ENCODE measurements around the gene HYPK.
"Not testable (repeated sequence)": the region's sequence is repeated elsewhere in the genome, so short reads cannot be mapped to it uniquely, and the experiment has no call there.

HYPK gene

GRCh38 chr15:43795997-43796396 lies 4.4 kb upstream of the HYPK start:
- DNase-seq: no peak

- DNase-seq: no peak
Measured at GRCh38 chr15:43796566-43796965, 3.8 kb upstream of the HYPK start.

GRCh38 chr15:43799209-43799944 lies 1.0 kb upstream of the HYPK start:
- DNase-seq: no peak

GRCh38 chr15:43799945-43800285 lies 484 bp upstream of the HYPK start, which contains the start of gene SERINC4:
Gene SERINC4, minus strand, starts transcription at chr15:43800220. Its CDS starts 234 bp downstream, at chr15:43799986.
- DNase-seq: no peak

GRCh38 chr15:43802676-43803075 lies 2.3 kb downstream of the HYPK start:
- not testable (repeated sequence) for DNase-seq

- no peak for DNase-seq
Measured at GRCh38 chr15:43808435-43808950, 8.1 kb downstream of the HYPK start.

GRCh38 chr15:43808960-43809678 lies 8.7 kb downstream of the HYPK start:
- DNase-seq: no peak

GRCh38 chr15:43815064-43815463 lies 14.7 kb downstream of the HYPK start:
- DNase-seq: not testable (repeated sequence)

- DNase-seq: no peak
Measured at GRCh38 chr15:43821505-43821904, 21.1 kb downstream of the HYPK start.

GRCh38 chr15:43824302-43825246 lies 24.2 kb downstream of the HYPK start, which contains the start of gene MFAP1:
Gene MFAP1, minus strand, starts transcription at chr15:43824690. Its CDS starts 121 bp downstream, at chr15:43824569.
- peak; percentile 62 to 79 (median 76) for DNase-seq

GRCh38 chr15:43825305-43825704 lies 24.9 kb downstream of the HYPK start:
- DNase-seq: not testable (repeated sequence)

- no peak for DNase-seq
Measured at GRCh38 chr15:43826029-43826507, 25.7 kb downstream of the HYPK start.

GRCh38 chr15:43826508-43827341 lies 26.3 kb downstream of the HYPK start, which contains the start of gene WDR76:
Gene WDR76, plus strand, starts transcription at chr15:43827002. Its CDS starts 31 bp downstream, at chr15:43827033.
- peak; percentile 25 to 51 (median 32) for DNase-seq

- DNase-seq: no peak
Measured at GRCh38 chr15:43828061-43828657, 27.8 kb downstream of the HYPK start.

GRCh38 chr15:43829951-43830540 lies 29.6 kb downstream of the HYPK start:
- not testable (repeated sequence) for DNase-seq

- not testable (repeated sequence) for DNase-seq
Measured at GRCh38 chr15:43830691-43831275, 30.4 kb downstream of the HYPK start.

GRCh38 chr15:43831519-43832052 lies 31.2 kb downstream of the HYPK start:
- not testable (repeated sequence) for DNase-seq

- DNase-seq: not testable (repeated sequence)
Measured at GRCh38 chr15:43832485-43832884, 32.1 kb downstream of the HYPK start.

GRCh38 chr15:43845421-43845820 lies 45.0 kb downstream of the HYPK start:
- DNase-seq: no peak

GRCh38 chr15:43851251-43851650 lies 50.9 kb downstream of the HYPK start:
- DNase-seq: no peak

Data from activated naive CD4-positive, alpha-beta T cell (primary cell).